ENCODE measurements around the gene TMEM266.

The TMEM266 gene

GRCh38 chr15:76251717-76252116, 191.9 kb downstream of the TMEM266 start:
- no peak for DNase-seq (ENCODE audit: low read depth)
- no peak overlapping the region for H3K4me3 ChIP-seq (ENCODE audit: low read depth, low read length)
- no peak for TF ChIP-seq CTCF (IDR thresholded peaks at IDR 0.05; ENCODE audit: low read depth, low read length, missing control alignments)

GRCh38 chr15:76252249-76252648, 192.5 kb downstream of the TMEM266 start:
- DNase-seq (ENCODE audit: low read depth) = no peak
- TF ChIP-seq CTCF (IDR thresholded peaks at IDR 0.05; ENCODE audit: low read depth, low read length, missing control alignments) = no peak
- H3K4me3 ChIP-seq (ENCODE audit: low read depth, low read length) = no peak overlapping the region

GRCh38 chr15:76253691-76254473, 194.1 kb downstream of the TMEM266 start:
- TF ChIP-seq CTCF (IDR thresholded peaks at IDR 0.05; ENCODE audit: low read depth, low read length, missing control alignments) = no peak
- DNase-seq (ENCODE audit: low read depth) = no peak
- H3K4me3 ChIP-seq (ENCODE audit: low read depth, low read length) = no peak overlapping the region

Measured in GM12864 (cell line).